22Rv1 (cell line): ENCODE data around the gene FRS2.
"Not testable (repeated sequence)": the region's sequence is repeated elsewhere in the genome, so short reads cannot be mapped to it uniquely, and the experiment has no call there.

Experiments
- CTCF ChIP-seq: fragments of 450-650 bp; IDR thresholded peaks from 2 replicates; pipeline ENCODE4 v1.5.1; 2017; ENCODE audit warnings: mild to moderate bottlenecking
- ZFX ChIP-seq: fragments of 450-650 bp; IDR thresholded peaks from 2 replicates; pipeline ENCODE4 v1.6.1; 2017; ENCODE audit warnings: antibody characterized with exemption, borderline replicate concordance

GRCh38 chr12:69604275-69604674, 134.1 kb downstream of the FRS2 start:
- not testable (repeated sequence) for TF ChIP-seq ZFX, CTCF
